Stimulated activated naive CD8-positive, alpha-beta T cell treated with anti-CD3 and anti-CD28 coated beads, Interleukin-15, Interleukin-2, amounts not matched to agents 100 U/mL and 50 U/mL, for 24 hours (primary cell): ENCODE data around the gene NME9.

Source experiments
- ATAC-seq: fragments of 150-1000 bp; cut with Tn5 transposase; one replicate; pipeline ENCODE4 v1.10.0; 2021
- DNase-seq: peaks from one replicate; pipeline ENCODE4 v3.0.0; 2021

The NME9 gene

DNA sequence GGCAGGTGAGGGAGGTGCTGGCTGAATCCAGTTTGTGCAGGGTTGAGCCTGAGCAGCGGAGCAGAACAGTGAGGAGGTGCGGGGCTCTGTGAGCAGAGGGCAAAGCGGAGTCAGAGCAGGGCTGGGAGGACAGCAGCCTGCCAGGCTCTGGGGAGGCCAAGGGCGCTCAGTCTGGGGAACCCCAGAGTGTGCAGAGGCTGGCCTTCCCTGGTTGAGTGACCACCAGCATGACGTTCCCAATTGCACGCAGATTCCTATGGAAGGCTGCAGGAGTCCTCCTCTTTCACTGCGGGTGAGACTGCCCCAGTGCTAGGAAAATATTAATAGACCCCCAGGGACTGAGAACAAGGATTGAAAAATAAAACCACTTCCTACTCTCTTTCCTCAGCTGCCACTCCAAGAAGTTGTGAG lies 31.9 kb upstream of the NME9 start:
- no peak for ATAC-seq

DNA sequence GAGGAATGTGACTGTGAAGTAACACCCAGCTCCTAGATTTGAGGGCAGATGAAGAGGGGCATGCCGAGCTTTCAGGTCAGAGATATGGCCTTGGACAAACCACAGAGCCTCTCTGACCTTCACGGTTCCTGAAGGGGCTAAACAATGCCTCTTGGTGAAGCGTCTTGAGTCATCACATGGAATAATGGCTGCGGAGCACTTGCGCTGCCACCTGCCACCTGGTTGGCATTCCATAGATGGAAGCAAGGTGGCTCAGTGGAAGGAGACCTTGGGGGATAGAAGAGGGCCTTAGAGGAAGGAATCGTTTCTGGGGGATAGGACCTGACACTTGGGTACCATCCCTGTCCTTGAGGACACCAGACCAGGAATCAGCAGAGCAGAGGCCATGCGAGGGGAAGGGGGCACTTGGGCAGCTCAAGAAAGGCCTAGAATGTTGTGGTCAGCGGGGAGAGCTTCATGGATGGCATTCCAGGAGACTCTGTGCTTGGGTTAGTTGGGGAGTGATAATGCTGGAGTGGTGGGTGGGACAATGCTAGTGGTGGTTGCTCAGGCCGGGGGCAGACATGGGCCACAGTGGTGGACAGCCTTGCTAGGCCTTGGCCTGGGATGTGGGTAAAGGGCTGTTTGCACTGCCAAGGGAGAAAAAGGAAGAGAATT lies 31.3 kb upstream of the NME9 start:
- DNase-seq, result no peak
- ATAC-seq, result no peak

More for the DNA sequence above, 31.9 kb upstream of the NME9 start:
- no peak for DNase-seq

DNA sequence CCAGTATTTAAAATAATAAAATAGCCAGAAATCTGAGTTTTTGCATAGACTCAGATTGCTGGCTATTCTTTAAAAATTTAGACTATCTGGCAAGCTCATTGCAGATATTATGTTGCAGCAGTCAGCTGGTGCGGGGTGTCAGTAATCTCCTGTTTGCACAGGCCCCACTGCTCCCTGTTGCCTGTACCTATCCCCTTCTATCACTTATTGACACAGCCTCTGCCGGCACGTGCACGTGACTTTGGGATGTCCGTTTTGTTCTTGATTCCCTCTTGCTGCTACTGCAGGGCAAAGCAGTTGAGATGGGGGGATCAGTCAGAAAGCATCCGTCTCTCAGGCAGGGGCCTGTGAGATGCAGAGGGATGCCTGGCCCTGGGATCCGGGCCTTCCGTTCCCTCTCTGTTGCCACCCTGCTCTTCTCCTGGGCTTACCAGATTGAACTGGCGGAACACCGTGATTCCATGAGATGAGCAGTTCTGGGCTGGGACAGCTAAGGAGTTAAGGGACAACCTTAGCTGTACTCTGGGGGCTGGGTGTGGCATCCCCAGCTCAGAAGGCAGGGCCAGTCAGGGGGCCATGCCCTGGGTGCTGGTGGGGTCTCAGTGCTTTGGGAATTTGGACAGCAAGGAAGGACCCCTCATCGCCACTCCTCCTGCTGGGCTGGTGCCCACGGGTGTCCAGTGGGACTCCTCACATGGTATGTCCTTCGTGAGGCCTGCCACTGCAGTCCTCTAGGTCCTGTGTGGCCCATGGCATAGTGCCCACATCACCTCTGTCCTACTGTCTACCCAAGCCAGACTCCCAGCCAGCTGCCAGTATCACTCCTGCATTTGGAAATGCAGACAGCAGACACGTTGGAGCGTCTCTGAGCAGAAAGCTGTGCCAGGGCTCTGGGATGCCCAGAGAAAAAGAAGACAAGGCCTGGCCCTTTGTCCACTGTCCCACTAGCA lies 30.5 kb upstream of the NME9 start:
- ATAC-seq (no peak), DNase-seq (no peak)

DNA sequence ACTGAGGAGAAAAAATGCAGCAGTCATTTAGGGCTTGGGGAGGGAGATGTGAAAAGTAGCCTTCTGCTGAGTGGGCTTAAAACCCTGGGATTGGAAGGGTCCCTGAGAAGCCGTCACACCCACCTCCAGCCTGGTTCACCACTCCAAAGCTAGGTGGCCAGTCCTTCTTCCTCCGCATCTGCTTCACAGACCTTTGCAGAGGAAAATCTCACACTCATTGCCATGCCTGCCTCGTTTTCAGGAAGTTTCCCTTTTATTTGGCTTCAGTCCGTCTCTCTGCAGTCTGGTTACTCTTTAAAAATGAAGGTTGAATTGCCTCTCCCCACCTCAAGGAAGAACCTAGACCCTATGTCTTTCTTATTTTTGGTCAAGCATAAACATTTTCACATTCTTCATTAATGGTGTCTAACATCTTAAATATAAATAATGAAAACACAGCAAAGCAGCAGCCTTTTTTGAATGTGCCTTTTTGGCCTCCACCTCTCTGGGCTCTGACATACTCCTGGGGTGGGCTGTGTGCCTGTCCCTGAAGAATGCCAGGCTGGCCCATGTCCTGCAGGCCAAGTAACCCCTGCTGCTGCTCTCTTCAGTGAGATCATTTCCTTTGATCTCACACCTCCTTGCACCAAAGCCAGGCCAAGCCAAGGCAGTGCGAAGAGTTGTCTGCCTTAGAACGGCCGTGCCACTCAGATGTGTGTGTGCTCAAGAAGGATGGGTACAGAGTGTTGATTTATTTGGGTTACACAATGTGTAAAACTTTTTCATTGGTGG lies 29.7 kb upstream of the NME9 start:
- ATAC-seq (no peak), DNase-seq (no peak)

DNA sequence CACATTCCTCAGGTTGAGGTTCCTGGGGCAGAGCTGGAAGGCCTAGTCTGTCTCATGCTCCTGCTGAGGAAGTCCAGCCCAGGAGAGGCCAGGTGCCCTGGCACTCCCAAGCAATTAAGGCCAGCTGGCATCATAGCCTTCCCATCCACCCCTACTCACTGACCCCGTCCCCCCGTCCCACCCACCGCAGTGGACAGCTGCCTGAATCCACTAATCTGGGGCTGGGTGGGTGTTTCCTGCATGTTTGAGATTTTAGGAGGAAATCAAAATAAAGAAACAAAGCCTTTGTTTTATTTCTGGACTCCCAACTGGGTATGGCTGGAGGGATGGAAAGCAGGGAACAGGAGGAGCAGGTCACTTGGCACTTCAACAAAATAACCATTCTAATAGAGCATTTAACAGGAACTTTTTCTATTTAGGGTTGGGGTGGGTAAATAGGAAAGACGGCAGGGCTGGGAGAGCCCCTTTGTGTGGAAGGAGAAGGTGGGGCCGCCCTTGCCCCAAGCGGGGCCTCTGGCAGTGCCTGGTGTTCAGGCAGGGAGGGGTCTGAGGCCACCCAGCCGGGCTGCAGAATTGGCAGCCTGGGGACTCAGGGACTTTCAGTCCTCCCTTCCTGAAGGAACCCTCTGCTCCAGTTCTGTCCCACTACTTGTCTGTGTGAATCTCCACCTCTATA lies 27.2 kb upstream of the NME9 start:
- DNase-seq (no peak), ATAC-seq (no peak)

DNA sequence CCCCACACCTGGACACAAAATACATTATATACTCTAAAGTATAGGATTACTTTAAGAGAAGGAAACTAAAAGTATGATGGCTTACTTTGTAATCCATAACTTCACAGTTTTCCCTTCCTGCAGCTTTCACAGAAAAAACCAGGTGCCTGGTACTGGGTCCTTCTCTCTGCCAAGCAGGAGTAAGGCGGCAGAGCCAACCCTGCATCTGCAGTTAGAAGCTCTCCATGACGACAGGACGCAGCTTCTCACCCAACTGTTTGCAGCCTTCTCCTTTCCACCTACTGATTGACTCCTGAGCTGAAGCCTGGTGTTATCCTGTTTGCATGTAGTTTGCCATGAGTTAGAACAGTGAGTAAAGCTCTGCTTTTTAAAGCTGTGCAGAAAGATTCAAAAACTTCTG lies 25.4 kb upstream of the NME9 start:
- DNase-seq (no peak), ATAC-seq (no peak)

DNA sequence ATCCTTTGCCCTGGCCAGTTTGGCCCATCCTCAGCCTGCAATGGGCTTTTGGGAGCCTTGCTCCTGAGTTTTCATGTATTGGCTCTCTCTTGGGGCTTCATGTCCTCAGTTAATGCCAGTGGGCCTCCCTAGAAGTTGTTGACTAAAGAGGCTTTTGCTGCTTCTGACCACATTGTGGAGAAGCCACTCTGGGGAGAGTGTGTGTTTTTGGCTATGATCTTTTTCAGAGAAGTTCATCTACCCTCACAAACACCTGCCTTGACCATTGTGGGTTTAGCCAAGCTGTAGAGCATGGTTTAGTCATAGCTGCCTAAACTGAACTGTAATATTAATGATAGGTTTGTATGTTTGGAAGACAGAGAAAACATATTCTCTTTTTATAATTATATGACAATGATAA lies 24.7 kb upstream of the NME9 start:
- DNase-seq (no peak), ATAC-seq (no peak)

DNA sequence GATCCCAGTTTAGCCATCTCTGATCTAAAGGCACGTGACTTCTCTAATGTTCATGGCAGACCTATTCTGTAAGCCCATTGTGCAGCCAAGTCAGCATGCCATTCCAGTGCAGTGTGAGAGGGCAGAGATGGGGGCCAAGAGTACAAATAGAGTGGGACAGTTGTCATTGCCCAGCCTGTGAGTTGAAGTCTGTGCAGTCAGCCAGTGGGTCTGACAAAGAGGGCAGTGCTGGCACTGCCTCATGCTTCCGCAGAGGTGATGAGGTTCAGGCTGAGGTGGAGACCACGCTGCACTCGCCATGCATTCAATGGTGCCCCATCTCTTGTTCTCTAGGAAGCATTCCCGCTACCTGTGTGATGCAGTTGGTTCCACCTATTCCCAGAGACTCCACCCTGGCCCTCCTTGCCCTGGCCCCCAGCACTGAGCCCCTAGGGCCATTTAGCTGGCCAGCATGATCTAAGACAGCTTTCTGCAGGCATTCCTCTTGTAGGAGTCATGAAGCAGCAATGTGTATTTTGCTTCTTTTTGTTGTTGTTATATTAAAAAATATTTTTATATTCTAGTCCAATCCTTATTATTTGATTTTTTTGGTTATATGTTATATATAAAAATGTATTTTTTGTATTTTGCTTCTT lies 22.4 kb upstream of the NME9 start:
- DNase-seq (no peak), ATAC-seq (no peak)

DNA sequence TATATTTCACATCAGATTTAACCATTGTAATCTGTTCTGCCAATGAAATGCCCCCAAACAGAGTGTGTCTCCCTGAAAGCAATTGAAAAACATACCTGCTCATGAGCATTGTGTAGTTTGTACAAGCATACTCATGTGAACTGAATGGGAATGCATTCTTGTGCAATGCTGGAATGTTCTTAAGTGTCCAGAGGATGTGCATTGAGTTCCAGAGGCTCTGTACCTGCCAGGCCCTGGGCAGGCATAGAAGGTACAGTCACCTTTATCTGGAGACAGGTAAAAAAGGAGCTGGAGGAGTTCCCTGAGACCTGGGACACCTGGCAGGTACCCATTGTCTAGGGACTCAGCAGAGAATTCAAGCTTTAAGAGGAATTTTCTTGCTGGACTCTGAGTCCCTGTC lies 21.5 kb upstream of the NME9 start:
- DNase-seq, result no peak

DNA sequence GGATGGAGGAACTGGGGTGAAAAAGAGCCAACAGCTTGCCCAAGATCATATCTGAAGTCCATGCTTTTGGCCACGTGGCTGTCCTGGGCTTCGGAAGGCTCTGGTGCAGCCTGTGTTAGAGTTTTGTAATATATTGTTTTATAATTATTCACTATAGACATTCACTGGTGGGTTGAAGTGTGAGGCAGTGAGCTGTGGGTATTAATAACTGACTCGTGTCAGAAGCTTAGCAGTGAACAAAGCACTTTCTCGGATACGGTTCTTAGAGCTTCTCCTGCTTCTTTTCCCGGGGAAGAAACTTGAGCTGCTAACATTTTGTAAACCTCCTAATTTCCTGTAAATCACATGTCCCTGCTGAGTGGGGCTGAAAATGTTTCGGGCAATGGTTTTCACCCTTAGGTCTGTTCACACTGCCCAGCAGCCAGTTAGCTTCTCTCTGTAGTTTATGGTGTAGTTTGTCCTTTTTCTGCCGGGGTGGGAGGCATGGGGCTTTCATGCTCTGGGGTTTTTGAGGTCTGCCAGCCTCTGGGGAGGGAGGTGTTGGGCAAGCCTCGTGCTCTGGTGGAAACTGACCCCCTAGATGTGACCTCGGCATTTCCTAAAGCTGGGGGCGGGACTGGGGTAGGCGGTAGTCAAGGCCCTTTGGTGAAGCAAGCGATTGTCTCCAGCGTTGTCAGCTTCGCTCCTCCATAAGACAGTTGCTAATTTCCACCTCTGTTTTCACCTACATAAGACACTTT lies 20.4 kb upstream of the NME9 start:
- ATAC-seq (no peak), DNase-seq (no peak)

More for the DNA sequence above, 21.5 kb upstream of the NME9 start:
- ATAC-seq, result no peak

DNA sequence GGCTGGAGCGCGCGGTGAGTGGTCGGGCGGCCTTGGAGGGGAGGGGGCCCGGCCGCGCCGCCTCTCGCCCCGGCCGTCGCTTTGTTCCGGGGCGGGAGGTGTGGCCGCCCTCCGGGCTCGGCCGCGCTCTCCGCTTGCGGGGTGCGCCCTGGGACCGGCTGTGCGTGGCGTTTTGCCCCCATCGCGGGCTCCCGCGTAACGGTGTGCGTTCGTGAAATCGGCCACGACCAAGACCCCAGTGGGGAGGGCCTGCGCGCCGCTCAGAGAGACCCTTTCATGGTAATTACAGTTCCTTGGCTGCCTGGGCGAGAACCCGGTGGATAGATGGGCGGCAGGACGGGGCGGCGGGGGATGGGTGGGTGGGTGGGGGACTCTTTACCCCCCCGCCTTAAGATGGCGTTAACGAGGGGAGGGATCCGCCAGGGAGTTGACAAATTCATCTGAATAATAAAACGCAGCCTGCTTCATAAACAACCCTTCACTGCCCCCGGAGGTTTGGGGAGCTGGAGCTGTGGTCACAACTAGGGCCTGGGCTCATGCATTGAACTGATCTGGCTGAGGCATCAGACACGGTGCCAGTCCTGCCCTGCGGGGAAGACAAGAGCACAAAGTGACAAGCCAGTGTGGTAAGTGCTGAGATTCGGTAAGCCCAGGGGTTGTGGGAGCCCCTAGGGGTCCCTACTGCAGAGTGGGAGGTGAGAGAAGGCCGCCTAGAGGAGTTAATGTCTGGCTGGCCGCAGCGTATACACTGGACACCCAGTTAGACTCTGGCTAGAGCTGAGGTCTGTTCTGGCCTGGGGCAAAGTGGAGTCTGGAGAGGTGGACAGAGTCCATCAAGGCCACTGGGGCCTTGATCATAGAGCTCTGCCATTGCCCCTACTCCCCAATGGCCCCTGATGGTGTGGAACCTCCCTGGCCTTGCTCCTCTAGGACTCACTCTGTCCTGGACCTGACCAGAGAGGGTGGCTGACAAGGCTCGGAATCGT lies 19.4 kb upstream of the NME9 start:
- no peak for DNase-seq
- ATAC-seq, result no peak

DNA sequence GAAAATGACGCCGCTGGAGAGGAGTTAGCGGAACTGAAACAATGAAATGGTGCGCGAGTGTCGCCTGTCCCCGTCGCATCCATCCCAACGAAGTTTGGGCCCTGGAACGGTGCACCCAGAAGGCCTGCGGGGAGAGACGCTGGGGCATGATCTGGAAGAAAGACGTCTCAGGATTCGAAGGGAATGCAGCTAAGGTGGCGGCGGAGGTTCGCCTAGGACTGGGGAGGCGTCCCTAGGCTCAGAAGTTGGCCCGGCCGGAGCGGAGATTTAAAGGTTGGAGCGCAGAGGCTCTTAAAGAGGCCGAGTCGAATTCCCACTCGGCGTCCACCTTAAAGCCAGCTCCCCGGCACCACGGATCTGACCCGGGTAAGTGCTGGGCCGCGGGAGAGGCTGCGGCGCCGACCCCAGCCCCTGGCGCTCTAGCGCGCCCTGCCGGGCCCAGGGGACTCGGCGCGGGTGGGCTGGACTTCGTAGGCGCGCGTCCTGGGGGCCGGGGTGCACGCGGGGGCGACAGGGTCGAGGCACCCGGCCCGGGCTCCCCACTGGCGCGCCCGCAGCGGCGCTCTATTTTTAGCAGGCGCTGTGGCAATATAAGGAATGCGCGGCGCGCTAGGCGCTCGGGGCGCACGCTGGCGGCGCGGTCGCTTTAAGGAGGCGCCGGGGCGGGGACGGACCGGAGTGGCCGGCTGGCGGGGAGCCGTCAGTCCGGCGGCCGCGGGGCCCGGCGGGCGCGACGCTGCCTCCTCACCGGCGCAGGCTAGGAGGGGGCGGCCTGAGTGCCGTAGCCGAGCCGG lies 18.5 kb upstream of the NME9 start, which contains the start of gene MRAS:
TSS of gene MRAS (plus strand) at position 620 of the 794 bp plus-strand sequence. CDS start 24,305 bp downstream, outside the sequence.
- DNase-seq (peak; percentile 44), ATAC-seq (peak; percentile 50)

DNA sequence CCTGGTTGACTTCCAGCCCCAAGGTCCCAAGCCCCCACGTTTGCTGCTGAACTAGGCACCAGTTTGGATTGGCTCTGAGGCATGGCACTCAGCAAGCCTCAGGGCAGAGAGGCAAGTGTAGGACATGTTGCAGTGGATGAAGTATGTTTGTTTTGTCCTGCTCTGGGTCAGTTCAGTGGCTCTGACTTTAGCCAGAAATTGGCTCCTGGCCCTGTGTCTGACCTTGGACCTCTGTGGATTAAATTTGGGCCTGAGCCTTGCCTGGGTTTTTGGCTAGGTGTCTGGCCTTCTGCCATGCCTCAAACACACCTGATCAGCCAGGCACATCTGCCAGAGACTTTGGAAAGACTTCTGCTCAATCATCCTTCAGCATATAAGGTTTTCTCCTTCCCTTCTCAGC lies 15.1 kb upstream of the NME9 start:
- ATAC-seq (no peak), DNase-seq (no peak)

DNA sequence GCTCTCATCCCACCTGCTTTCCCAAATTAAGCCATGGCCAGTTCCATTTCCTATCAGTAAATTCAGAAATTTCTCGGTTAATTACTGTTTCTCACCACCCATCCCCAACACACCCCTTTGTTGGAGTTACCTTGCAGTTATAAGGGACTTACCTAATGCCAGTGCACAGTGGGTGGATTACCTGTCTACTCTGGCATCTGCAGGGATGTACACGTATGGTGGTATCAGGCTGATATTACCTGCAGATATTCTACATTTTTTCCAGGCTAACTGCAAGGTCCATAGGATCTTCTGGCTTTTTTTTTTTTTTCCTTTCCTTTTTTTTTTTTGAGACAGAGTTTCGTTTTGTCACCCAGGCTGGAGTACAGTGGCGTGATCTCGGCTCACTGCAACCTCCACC lies 10.9 kb upstream of the NME9 start:
- no peak for ATAC-seq

DNA sequence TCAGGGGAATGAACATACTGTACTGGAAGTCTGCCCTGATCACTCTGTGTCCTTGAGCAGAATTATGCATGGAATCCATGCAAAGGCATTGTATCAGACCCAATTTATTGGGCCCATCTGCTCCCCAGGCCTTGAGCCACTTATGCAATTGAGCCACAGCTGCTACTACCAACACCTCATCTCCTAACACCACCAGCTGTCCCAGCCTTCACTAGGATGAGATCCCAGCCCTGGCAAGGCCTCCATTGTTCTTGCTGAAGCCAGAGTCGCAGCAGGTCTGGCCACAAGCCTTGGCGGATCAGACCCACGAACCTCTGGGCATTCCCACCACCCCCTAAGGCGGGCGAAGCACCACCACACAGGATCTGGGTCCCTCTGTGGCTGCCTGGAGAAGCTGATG lies 9.2 kb upstream of the NME9 start:
- DNase-seq (no peak), ATAC-seq (no peak)

More for the DNA sequence above, 10.9 kb upstream of the NME9 start:
- DNase-seq, result no peak

DNA sequence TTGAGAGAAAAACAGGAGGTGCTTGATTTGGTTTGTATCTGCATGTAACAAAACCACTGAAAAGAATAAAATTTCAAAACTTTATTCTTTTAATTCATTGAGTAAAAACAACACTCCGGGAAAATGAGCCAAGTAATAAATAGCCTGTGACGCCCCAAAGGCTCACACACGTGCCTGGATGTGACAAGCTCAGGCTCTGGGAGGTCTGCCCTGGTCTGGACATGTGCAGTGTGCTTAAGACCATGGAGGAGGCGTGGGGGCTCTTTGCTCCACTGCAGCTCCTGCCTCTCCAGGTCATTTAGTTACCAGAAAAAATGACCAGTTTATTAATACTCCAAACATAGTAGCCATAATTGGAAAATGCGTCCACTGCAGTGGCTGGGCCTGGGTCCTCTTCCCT lies 8.6 kb upstream of the NME9 start:
- no peak for ATAC-seq
- DNase-seq, result no peak

DNA sequence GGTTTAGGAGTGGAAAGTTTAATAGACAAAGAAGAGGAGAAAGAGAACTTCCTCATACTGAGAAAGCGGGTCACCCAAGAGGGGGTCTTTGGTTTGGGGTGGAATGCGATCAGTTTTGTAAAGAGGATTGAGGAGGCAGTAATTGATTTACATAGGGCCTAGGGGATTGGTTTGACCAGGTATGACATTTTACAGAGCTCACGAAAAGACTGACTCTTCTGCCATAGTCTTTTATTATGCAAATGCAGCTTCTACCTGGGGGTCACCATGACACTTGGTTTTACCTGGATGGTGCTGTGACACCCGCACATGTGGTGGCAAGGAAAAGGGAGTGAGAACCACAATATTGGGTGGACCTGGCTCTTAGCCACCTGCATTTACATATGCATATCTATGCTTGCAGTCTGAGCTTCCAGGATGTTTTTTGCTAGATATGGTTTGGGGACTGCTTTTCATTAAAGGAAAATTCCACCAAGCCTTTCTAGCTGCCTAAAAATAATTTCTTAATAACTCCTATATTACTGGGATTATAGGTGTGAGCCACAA lies 6.9 kb upstream of the NME9 start:
- DNase-seq (no peak), ATAC-seq (no peak)

DNA sequence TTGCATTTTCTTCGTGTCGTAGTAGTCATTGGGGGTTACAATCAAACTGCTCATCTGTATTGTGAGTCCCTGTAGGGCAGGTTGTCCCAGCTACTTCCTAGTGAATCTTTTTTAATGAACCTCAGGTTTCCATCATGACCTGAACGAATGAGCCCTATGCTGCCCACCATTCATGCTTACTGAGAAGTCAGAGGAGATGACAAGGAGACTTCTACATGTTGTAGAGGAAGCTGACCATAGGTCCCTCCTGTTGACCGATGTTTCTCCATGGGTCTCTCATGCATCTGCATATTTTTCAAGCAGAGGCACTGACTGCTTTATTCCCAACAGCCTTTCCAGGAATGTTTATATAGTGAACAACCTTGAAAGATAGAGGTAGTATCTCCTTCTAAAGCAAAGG lies 5.0 kb upstream of the NME9 start:
- no peak for DNase-seq
- ATAC-seq, result no peak
